22Rv1 (cell line): ENCODE measurements around the gene NKPD1.

Experiments used
- ZFX ChIP-seq: fragments of 450-650 bp; IDR thresholded peaks from 2 replicates; pipeline ENCODE4 v1.6.1; 2017; ENCODE audit warnings: antibody characterized with exemption, borderline replicate concordance
- TF ChIP-seq, protein P1 (sequence below): fragments of 450-650 bp; IDR thresholded peaks from 2 replicates; pipeline ENCODE4 v1.5.1; 2017; ENCODE audit warnings: mild to moderate bottlenecking

DNA sequence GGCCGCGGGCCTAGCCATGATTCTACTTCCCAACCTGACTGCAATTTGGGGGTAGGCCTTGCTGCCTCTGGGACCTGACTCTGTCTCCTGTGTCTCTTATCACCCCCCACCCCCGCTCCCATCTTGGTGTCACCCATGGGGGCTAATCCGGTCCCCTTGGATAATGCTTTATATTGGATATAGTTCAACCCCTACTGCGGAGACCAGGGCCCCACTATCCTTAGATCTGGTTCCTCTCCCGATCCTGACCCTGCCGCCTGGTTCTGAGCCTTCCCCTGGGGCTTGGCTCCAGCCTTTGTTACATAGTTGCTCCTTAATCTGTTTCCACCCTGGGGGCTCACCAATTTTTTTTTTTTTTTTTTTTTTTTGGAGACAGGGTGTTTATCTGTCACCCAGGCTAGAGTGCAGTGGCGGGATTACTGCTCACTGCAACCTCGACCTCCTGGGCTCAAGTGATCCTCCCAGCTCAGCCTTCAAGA, 19.1 kb upstream of the NKPD1 start:
- TF ChIP-seq, protein P1, sequence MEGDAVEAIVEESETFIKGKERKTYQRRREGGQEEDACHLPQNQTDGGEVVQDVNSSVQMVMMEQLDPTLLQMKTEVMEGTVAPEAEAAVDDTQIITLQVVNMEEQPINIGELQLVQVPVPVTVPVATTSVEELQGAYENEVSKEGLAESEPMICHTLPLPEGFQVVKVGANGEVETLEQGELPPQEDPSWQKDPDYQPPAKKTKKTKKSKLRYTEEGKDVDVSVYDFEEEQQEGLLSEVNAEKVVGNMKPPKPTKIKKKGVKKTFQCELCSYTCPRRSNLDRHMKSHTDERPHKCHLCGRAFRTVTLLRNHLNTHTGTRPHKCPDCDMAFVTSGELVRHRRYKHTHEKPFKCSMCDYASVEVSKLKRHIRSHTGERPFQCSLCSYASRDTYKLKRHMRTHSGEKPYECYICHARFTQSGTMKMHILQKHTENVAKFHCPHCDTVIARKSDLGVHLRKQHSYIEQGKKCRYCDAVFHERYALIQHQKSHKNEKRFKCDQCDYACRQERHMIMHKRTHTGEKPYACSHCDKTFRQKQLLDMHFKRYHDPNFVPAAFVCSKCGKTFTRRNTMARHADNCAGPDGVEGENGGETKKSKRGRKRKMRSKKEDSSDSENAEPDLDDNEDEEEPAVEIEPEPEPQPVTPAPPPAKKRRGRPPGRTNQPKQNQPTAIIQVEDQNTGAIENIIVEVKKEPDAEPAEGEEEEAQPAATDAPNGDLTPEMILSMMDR, result no peak
- TF ChIP-seq ZFX, result no peak
